C4-2B (cell line): Measurements from ENCODE around the gene ZNF799.

Experiments used
- ZFX ChIP-seq: fragments of 450-650 bp; IDR thresholded peaks from 2 replicates; pipeline ENCODE4 v1.6.1; 2017
- TF ChIP-seq, protein P1 (sequence below): fragments of 450-650 bp; conservative IDR thresholded peaks from 2 replicates; pipeline ENCODE4 v1.5.1; 2017; ENCODE audit warnings: mild to moderate bottlenecking

DNA sequence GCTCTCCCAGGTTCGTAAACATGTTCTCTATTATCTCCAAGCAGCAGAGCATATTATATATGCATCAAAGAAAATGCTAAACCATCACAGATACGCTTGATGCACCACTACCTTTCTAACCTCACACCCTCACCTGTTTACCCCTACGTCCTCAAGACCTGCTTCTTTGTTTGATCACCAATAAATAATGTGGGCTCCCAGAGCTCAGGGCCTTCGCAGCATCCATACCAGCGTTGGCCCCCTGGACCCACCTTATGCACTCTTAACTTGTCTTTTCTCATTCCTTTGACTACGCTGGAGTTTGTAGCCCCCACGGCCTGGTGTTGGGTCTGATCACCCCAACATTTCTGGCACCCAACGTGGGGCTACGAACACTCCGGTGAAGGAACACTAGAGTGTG lies 49.8 kb upstream of the ZNF799 start:
- no peak for TF ChIP-seq ZFX
- TF ChIP-seq, protein P1, sequence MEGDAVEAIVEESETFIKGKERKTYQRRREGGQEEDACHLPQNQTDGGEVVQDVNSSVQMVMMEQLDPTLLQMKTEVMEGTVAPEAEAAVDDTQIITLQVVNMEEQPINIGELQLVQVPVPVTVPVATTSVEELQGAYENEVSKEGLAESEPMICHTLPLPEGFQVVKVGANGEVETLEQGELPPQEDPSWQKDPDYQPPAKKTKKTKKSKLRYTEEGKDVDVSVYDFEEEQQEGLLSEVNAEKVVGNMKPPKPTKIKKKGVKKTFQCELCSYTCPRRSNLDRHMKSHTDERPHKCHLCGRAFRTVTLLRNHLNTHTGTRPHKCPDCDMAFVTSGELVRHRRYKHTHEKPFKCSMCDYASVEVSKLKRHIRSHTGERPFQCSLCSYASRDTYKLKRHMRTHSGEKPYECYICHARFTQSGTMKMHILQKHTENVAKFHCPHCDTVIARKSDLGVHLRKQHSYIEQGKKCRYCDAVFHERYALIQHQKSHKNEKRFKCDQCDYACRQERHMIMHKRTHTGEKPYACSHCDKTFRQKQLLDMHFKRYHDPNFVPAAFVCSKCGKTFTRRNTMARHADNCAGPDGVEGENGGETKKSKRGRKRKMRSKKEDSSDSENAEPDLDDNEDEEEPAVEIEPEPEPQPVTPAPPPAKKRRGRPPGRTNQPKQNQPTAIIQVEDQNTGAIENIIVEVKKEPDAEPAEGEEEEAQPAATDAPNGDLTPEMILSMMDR: no peak
